ENCODE measurements around the gene CDKL4. TPM values are rescaled to one million over a fixed set of nuclear protein-coding genes. Genes with fewer than 3 reads are reported as not detected.

CDKL4 gene
- total and polyA plus RNA-seq, 2 of the 13 experiments (the other 11 are each of a cell fraction or from before 2014, with no cell fraction given), result 0.29 to 0.50 TPM

DNA sequence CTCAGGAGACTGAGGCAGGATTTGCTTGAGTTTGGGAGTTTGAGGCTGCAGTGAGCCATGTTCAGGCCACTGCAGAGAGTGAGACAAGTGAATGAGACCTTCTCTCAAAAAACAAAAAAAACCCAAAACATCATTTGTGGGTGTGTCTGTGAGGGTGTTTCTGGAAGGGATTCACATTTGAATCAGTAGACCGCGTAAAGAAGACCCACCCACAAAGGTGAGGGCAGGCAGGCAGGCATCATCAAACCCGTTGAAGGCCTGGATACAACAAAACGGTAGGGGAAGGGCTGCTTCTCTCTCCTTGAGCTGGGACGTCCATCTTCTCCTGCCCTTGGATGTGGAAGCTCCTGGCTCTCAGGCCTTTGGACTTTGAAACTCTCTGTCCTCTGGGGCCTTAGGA lies 25.4 kb downstream of the CDKL4 start (continued):
- TF ChIP-seq, protein P1, sequence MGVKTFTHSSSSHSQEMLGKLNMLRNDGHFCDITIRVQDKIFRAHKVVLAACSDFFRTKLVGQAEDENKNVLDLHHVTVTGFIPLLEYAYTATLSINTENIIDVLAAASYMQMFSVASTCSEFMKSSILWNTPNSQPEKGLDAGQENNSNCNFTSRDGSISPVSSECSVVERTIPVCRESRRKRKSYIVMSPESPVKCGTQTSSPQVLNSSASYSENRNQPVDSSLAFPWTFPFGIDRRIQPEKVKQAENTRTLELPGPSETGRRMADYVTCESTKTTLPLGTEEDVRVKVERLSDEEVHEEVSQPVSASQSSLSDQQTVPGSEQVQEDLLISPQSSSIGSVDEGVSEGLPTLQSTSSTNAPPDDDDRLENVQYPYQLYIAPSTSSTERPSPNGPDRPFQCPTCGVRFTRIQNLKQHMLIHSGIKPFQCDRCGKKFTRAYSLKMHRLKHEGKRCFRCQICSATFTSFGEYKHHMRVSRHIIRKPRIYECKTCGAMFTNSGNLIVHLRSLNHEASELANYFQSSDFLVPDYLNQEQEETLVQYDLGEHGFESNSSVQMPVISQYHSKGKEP (CRISPR knock-in tag; IDR thresholded peaks at IDR 0.05), result no peak
- no peak for TF ChIP-seq KLF12 (CRISPR knock-in tag; IDR thresholded peaks at IDR 0.05; ENCODE audit: borderline replicate concordance)
- TF ChIP-seq CHCHD3 (CRISPR knock-in tag; IDR thresholded peaks at IDR 0.05), result no peak
- no peak for TF ChIP-seq THAP11 (CRISPR knock-in tag; IDR thresholded peaks at IDR 0.05)
- TF ChIP-seq JUN (CRISPR knock-in tag; IDR thresholded peaks at IDR 0.05), result no peak
- TF ChIP-seq FLYWCH1 (CRISPR knock-in tag; IDR thresholded peaks at IDR 0.05), result no peak

DNA sequence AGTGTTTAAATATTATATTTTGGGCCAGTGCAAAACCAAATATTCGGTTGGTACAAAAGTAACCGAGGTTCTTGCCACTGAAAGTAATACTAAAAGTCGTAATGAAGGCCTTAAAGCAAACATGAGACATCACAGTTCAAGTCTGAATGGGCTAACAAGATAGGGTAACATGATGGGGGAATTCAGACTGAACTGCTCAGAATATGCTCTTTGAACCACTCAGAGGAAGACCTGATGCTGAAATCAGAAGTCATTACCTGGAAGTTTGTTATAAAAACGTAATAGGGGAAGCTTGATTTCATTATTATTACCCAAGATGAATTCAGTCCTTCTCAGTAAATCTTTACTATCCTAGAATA lies 26.6 kb downstream of the CDKL4 start:
- intact Hi-C loops (cut with micrococcal nuclease; ENCODE audit: unreplicated experiment) (no loop called here), in situ Hi-C loops (cut with HindIII; ENCODE audit: extremely low pct_ligation_motif_present, low pct_unique_long_range_greater_than_20kb) (no loop called here)
- DNase-seq (ENCODE audit: low spot score) (no peak), FAIRE-seq (no peak), ATAC-seq (peak; percentile 64)
- no peaks in the 10 kb centered on the region for H3K27me3 ChIP-seq (ENCODE audit: control insufficient read depth in 1 of 2, insufficient read depth in 2 of 2, low read length in 2 of 2)
- BruUV-seq (replicated peaks), result no TSS peak
- under 1% methylated on average over 4 of the region's 4 CpGs for WGBS (ENCODE audit: low lambda C conversion rate)
- H3K79me2 ChIP-seq (ENCODE audit: insufficient read depth, low read length), result no peaks in the 10 kb centered on the region
- ChIA-PET POLR2A (no interaction called here), CTCF (ENCODE audit: low intra/inter-chr PET ratio, low total read pairs) (no interaction called here)
- no peak overlapping the region for H3K9ac ChIP-seq (ENCODE audit: insufficient read depth, low read depth, low read length)
- H4K20me1 ChIP-seq (ENCODE audit: insufficient read depth, low read length), result no peaks in the 10 kb centered on the region
- TF ChIP-seq ZNF121 (CRISPR knock-in tag; IDR thresholded peaks at IDR 0.05), result no peak
- TF ChIP-seq CREM (IDR thresholded peaks at IDR 0.05), result 0 out of 2 replicates have a peak, but pooled peaks have one; percentile 4
- no peak for TF ChIP-seq CREM (CRISPR knock-in tag; IDR thresholded peaks at IDR 0.05)
- no peak for TF ChIP-seq ZNF333 (CRISPR knock-in tag; IDR thresholded peaks at IDR 0.05; ENCODE audit: borderline replicate concordance)
- TF ChIP-seq, protein P2, sequence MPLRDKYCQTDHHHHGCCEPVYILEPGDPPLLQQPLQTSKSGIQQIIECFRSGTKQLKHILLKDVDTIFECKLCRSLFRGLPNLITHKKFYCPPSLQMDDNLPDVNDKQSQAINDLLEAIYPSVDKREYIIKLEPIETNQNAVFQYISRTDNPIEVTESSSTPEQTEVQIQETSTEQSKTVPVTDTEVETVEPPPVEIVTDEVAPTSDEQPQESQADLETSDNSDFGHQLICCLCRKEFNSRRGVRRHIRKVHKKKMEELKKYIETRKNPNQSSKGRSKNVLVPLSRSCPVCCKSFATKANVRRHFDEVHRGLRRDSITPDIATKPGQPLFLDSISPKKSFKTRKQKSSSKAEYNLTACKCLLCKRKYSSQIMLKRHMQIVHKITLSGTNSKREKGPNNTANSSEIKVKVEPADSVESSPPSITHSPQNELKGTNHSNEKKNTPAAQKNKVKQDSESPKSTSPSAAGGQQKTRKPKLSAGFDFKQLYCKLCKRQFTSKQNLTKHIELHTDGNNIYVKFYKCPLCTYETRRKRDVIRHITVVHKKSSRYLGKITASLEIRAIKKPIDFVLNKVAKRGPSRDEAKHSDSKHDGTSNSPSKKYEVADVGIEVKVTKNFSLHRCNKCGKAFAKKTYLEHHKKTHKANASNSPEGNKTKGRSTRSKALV (CRISPR knock-in tag; IDR thresholded peaks at IDR 0.05), result no peak
- H3K36me3 ChIP-seq (replicated peaks in 1 of 2; ENCODE audit: control insufficient read depth in 1 of 2, insufficient read depth in 2 of 2, low read length in 2 of 2), result no peaks in the 10 kb centered on the region
- no peak overlapping the region for H2AFZ ChIP-seq (ENCODE audit: low read length)
- peak overlapping the region in 1 of 3 experiments; percentile 29; a peak in 2 of 6 replicates for H3K4me3 ChIP-seq (replicated peaks in 1 of 3; ENCODE audit: insufficient read depth in 1 of 3, low read depth in 2 of 3, low read length in 3 of 3)
- peak overlapping the region; percentile 72 for H3K4me2 ChIP-seq (ENCODE audit: low read depth, low read length)
- peaks cover 41% of the 10 kb centered on the region for H3K4me1 ChIP-seq (ENCODE audit: insufficient read depth, low read length)
- H3K9me3 ChIP-seq (ENCODE audit: low read length), result no peaks in the 10 kb centered on the region
- no peak overlapping the region for H3K27ac ChIP-seq (ENCODE audit: extremely low read length, insufficient read depth, low read length)

All from HepG2 (cell line).